Mucosa of rectum (tissue), 2 donors: ENCODE data around the gene CELA1.
A peak's percentile ranks its signal among the peaks of the same experiment; 100 is the strongest.

Experiments used
- H3K27ac ChIP-seq, 2 donors: one replicate each; pipeline ENCODE4 v1.7.0; 2013; ENCODE audit warnings: inconsistent platforms in 2 of 2, low read depth in 2 of 2, low read length in 2 of 2
- H3K27me3 ChIP-seq, 2 donors: one replicate each; pipeline ENCODE4 v1.7.0; 2013; ENCODE audit warnings: low read length in 2 of 2; ENCODE audit not compliant: control insufficient read depth in 2 of 2, insufficient read depth in 2 of 2
- H3K36me3 ChIP-seq, 2 donors: one replicate each; pipeline ENCODE4 v1.7.0; 2013; ENCODE audit warnings: low read length in 2 of 2; ENCODE audit not compliant: control insufficient read depth in 2 of 2, insufficient read depth in 2 of 2
- H3K4me1 ChIP-seq, 2 donors: one replicate each; pipeline ENCODE4 v1.7.0; 2013; ENCODE audit warnings: low read length in 2 of 2, mild to moderate bottlenecking in 1 of 2; ENCODE audit not compliant: control insufficient read depth in 2 of 2, insufficient read depth in 2 of 2
- H3K4me3 ChIP-seq, 2 donors: one replicate each; pipeline ENCODE4 v1.7.0; 2013; ENCODE audit warnings: low read length in 2 of 2
- H3K9ac ChIP-seq, 2 donors: one replicate each; pipeline ENCODE4 v1.7.0; 2013; ENCODE audit warnings: low read length in 2 of 2, low read depth in 1 of 2, mild to moderate bottlenecking in 1 of 2
- H3K9me3 ChIP-seq, 2 donors: one replicate each; pipeline ENCODE4 v1.7.0; 2013; ENCODE audit warnings: low read length in 2 of 2; ENCODE audit not compliant: control insufficient read depth in 2 of 2
- donor health status: healthy.
- donor health status: Normal muscosa, but diverticular disease.

CELA1 gene

DNA sequence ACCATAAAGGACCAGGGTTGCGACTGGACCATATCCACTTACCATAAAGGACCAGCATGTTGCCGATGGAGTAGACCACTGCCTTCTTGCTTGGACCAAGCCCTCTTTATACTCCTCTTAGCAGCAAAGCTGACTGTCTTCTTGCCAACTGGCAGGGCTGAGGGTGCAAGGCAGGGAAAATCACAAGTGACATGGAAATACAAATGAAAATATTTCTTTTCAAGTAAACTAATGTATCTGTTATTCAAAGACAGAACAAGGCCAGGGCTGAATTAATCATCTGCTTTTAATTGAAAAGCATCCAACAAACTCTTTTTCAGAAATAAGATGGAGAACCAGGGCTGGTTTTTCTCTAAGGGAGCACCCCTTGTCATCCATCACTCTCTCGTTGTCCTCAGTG is at the start of gene CELA1:
TSS of gene CELA1 (minus strand) at position 99 of the 400 bp plus-strand sequence. CDS start at position 58, 41 bp downstream.
- no peak within 1 kb of the TSS for H3K4me3 ChIP-seq
- no peak within 1 kb of the TSS for H3K27ac ChIP-seq
- H3K4me1 ChIP-seq = no peaks in the 10 kb centered on the region
- H3K27me3 ChIP-seq = no peaks in the 10 kb centered on the region
- no peaks in the 10 kb centered on the region for H3K36me3 ChIP-seq
- no peaks in the 10 kb centered on the region for H3K9me3 ChIP-seq
- H3K9ac ChIP-seq = no peak within 1 kb of the TSS

DNA sequence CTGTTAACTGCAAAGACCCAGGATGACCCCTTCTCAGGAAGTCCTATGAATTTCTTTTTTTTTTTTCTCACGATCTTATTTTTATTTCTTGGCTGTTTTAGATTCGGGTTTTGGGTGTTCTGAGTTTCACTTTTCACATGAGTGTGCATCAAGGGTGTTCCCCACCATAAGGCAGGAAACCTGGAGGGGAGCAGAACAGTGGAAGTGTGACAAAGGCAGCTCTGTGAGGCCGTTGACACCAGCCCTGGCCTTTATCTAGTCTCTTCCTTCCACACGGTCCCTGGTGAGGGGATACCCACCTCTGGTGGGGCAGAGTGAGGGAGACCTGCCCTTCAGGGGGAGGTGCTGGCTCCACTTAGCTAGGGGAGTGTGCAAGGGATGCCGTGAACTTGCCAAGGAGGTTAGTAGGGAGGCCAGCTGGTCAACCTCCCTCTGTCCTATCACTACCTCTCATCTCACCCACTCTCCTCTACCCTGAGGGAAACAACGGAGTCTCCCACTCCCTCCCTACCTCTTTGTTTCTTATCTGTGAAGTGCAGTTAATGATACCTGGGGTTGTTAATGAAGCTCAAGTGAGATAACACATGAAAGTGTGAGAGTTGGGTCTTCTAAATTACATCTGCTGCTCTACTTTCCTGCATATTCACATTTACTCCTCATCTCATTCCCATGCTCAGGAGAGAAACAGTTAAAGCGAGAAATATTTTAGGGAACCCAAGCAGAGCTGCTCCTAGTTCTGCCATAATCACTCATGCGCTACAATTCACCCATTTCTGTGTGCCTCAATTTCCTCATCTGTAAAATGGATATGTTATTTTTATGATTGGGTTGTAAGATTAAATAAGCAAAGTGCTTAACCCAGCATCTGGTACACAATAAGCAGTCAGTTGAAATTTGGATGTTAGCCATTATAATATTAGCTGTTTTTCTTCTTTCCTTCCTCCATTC is 49.1 kb upstream of the CELA1 start:
- Histone ChIP-seq H3K9ac (no peak overlapping the region), H3K27me3 (no peaks in the 10 kb centered on the region), H3K27ac (peak overlapping the region in 1 of 2 donors; percentile 41), H3K4me1 (peaks cover 20 to 34% of the 10 kb centered on the region in 2 donors), H3K36me3 (no peaks in the 10 kb centered on the region), H3K9me3 (no peaks in the 10 kb centered on the region), H3K4me3 (no peak overlapping the region)

DNA sequence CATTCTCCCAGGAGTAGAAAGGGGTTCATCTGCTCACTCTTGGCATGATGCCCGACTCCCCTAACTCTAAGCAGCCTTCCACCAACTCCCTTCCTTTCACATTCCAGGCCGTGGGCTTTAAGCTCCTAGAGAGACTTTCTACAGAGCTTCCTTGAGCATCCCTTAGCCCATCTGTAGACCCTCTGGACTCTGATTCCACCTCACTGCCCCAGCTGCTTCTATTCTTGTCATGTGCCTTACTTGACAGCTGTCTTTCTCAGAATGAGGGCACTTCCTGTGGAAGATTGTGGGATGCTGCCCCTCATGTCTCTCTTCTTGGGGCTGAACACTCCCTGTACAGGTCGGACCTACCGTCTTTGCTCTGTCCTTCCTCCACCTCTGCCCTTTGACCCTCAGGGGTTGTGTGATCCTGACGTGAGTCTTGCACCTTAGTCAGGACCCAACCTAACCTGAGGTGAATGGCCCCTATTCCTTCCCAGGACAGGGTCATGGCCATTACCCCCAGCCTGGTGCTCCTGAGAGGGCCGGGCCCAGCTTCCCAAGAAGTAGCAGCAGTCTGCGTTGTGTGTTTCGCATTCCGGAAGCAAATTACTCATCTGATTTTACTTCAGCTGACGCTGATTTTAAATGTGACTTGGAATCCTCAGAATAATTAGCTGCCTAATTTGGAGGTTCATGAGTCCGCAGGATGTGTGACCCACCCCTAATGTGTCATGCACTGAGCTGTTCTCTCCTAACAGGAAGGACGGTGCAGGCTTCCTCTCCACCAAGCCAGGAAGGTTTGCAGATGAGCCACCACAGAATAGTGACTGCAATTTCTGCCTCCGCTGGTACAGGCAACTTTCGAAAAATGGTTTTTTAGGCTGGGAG is 47.4 kb upstream of the CELA1 start:
- Histone ChIP-seq H3K36me3 (no peaks in the 10 kb centered on the region), H3K9me3 (no peaks in the 10 kb centered on the region), H3K4me1 (peaks cover 24 to 36% of the 10 kb centered on the region in 2 donors), H3K4me3 (no peak overlapping the region), H3K27ac (peak overlapping the region in 1 of 2 donors; percentile 38), H3K27me3 (no peaks in the 10 kb centered on the region), H3K9ac (no peak overlapping the region)

DNA sequence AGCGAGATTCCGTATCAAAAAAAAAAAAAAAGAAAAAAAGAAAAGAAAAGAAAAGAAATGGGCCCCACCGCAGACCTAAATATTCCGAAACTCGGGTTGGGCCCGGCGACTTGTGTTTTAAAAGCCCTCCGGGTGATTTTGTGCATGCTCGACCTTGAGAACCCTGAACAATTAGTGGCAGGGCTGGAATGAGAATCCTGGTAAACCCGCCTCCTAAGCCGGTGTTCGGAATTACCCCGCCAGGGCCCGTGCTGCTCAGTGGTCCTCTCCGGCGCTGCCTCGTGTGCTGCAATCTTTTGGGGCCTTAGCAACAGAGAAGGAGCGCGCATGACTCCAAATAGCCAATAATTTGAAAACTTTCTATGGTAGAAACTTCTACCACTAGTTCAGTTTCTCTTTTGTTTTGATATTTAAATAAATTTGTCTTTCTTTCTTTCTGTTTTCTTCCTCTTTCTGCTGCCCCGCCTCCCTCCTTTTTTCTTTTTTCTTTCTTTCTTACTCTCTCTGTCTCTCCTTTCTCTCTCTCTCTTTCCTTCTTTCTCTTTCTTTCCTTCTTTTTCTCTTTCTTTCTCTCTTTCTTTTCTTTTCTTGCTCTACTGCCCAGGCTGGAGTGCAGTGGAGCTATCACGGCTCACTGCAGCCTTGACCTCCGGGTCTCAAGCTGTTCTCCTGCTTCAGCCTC is 46.2 kb upstream of the CELA1 start:
- Histone ChIP-seq H3K36me3 (no peaks in the 10 kb centered on the region), H3K9ac (peak overlapping the region in 1 of 2 donors; percentile 36), H3K27me3 (no peaks in the 10 kb centered on the region), H3K27ac (peak overlapping the region in 1 of 2 donors; percentile 13), H3K4me1 (peaks cover 19 to 33% of the 10 kb centered on the region in 2 donors), H3K9me3 (no peaks in the 10 kb centered on the region), H3K4me3 (peak overlapping the region; percentile 53 to 63)

DNA sequence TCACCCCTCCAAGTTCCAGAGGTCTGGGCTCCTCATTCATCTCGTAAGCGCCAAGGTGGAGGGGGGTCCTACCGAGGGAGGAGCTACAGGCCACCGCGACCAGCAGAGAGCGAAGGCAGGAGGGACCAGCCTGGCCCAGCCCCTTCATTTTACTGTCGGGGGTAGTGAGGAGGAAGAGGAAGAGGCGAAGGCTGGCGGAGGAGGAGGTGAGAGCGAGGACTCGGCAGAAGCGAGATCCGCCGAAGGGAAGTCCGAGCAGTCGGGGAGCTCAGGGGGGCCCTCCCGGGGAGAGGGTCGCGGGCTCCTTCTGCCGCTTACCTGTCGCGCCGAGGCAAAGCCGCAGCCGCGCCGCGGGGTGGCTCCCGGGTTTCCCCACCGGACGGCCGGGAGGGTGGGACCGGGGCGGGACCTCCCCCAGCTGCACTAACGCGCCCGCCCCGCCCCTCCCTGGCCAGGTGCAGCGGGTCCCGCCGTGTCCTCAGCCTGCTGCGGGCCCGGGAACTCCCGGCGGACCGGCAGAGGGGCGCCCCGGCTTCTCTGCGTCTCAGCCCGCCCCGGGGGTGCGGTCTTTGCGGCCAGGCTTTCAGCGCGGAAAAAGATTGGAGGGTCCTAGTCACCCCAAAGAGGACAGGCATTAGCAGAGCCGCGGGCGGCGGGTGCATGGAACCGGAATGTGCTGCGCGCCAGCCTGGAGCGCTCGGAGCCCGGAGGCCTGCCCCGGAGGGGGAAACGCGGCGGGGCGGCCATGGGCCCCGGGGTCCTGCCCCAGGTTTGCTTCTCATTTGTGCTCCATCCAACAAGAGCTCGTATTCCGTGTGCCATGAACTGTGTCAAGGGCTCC is 45.0 kb upstream of the CELA1 start, which contains the start of gene GALNT6:
TSS of gene GALNT6 (minus strand) at position 124 of the 841 bp plus-strand sequence. CDS start 11,625 bp downstream, outside the sequence.
- no peaks in the 10 kb centered on the region for H3K9me3 ChIP-seq
- no peaks in the 10 kb centered on the region for H3K27me3 ChIP-seq
- H3K36me3 ChIP-seq = no peaks in the 10 kb centered on the region
- peak within 1 kb of the TSS; percentile 70 to 83 for H3K4me3 ChIP-seq
- H3K9ac ChIP-seq = peak within 1 kb of the TSS; percentile 72 to 84
- peak within 1 kb of the TSS; percentile 48 to 76 for H3K27ac ChIP-seq
- H3K4me1 ChIP-seq = peaks cover 19 to 32% of the 10 kb centered on the region in 2 donors

DNA sequence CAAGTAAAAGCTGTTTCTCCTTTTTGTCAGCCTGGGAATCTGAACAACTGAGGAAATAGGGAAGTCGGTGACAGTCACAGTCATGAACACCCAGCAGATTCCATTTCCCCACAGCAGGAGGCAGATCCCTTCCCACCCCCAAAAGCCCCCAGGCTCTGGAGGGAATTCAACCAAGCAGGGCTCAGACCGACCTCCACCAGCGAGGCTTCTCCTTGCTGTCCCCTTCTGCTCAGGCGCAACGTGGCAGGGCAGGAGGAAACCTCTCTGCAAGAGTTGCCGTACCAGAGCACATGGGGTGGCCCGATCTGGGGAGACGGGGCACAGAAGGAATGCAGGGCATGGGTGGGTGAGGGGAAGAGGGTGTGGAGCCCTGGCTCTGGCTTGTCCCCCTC is 44.4 kb upstream of the CELA1 start:
- peak overlapping the region; percentile 48 to 76 for H3K27ac ChIP-seq
- peak overlapping the region; percentile 72 to 84 for H3K9ac ChIP-seq
- H3K4me1 ChIP-seq = peaks cover 19 to 35% of the 10 kb centered on the region in 2 donors

DNA sequence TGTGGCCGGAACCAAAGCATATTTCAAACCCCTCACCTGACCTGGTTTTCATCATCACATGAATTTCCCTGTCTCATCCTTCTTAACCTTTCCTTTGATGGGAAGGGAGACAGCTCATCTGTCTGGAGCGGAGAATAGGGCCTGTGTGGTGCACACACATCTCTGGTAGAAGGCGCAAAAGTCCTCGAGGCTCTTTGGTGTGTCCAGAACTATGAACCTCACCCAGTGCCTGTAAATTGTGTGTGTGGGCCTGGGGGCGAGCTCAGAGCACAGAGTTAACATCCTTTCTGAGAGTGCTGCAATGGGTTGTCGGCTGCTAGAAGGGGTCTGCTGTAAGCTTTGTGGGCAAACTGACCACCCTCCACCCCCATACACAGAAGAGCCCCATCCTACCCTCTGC is 44.0 kb upstream of the CELA1 start:
- Histone ChIP-seq H3K9ac (peak overlapping the region in 1 of 2 donors; percentile 72), H3K27me3 (no peaks in the 10 kb centered on the region), H3K27ac (peak overlapping the region in 1 of 2 donors; percentile 76), H3K4me1 (peaks cover 19 to 33% of the 10 kb centered on the region in 2 donors), H3K9me3 (no peaks in the 10 kb centered on the region), H3K36me3 (no peaks in the 10 kb centered on the region), H3K4me3 (peak overlapping the region; percentile 70 to 83)

More for the DNA sequence above, 44.4 kb upstream of the CELA1 start:
- H3K9me3 ChIP-seq = no peaks in the 10 kb centered on the region
- no peaks in the 10 kb centered on the region for H3K36me3 ChIP-seq
- no peaks in the 10 kb centered on the region for H3K27me3 ChIP-seq
- peak overlapping the region; percentile 70 to 83 for H3K4me3 ChIP-seq

DNA sequence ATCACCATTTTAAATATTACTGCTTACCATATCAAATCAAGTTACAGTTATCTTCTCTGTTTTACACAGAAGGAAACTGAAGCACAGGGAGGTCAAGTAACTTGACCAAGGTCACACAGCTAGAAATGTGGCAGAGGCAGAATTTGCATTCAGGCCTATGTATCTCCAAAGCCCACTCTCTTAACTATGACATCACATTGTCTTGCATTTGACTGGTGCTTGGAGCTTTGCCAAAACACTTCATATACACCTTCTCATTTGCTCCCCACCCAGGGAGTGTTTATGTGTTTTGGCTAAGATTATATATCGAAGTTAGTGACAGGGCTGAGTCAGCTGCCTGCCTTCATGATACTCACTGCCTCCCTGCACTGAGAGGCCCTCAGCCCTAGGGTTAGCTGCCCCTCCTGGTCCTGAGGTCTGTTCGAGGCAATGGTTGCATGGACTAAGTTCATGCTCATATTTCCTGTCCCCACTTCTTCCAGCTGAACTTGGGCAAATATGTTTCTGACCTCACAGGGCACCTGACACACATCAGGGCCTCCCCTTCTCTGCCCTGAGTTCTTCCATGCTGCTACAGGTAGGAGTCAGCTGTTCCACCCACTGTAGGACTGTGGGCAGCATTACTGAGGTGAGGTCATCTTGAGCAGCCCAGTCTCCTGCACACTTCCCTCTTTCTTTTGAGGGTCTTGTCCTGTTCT is 43.0 kb upstream of the CELA1 start:
- peaks cover 19 to 31% of the 10 kb centered on the region in 2 donors for H3K4me1 ChIP-seq
- H3K36me3 ChIP-seq = no peaks in the 10 kb centered on the region
- no peaks in the 10 kb centered on the region for H3K9me3 ChIP-seq
- H3K4me3 ChIP-seq = no peak overlapping the region
- H3K9ac ChIP-seq = peak overlapping the region in 1 of 2 donors; percentile 23
- peak overlapping the region in 1 of 2 donors; percentile 50 for H3K27ac ChIP-seq
- H3K27me3 ChIP-seq = no peaks in the 10 kb centered on the region
